Ramos (cell line): ENCODE measurements around the gene DLGAP4.

Experiments
- in situ Hi-C: fragments of 300-500 bp; cut with MboI; formaldehyde crosslinking; loops from one replicate; pipeline ENCODE4 v1.14.3; 2022; ENCODE audit warnings: low sequenced_read_pairs; ENCODE audit not compliant: unreplicated experiment

The DLGAP4 gene

DNA sequence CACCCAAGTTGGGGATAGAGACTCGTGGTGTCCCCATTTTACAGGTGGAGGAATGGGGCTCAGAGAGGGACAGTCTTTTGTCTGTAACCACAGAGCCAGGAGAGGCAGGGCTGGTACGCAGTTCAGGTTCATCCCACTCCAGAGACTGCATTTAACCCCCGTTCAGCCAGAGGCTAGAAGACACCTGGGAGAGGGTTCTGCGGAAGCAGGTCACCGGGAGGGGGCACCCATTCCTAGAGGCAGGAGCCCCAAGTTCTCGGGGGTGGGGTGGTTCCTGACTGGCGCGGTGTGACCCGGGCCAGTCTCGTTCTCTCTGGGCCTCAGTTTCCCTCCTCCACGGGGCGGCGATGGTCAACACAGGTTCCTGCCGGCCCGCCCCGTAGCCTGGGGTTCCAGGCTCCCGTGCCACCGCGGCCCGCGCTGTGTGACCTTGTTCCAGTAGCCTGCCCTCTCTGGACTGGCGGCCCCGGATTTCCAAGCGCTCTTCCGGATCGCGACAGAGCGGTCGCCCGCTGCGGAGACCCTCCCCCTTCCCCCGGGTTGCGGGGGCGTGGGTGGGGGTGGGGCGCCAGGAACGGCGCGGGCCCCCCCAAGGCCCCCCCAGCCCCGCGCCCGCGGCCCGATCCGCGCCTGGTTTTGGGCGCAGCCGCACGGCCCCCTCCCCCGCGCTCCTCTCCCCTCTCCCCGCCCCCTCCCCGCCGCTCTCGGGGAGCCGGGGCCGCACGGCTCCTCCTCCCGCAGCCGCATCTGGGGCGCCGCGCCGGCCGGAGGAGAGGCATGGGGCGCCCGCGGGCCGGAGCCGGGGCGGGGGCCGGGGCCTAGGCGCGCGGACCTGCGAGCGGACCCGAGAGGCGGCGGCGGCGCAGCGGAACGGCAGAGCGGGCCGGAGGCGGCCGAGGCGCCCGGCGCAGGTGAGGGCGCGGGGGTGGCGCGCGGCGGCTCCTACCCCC lies at the start of gene DLGAP4:
Gene DLGAP4 (plus strand): TSS at position 738 of the 950 bp plus-strand sequence. CDS start 125,379 bp downstream, outside the sequence.
- in situ Hi-C loops = no loop called here

- in situ Hi-C loops = no loop called here
Measured at GRCh38 chr20:36259177-36260061, 46.7 kb upstream of the DLGAP4 start.

DNA sequence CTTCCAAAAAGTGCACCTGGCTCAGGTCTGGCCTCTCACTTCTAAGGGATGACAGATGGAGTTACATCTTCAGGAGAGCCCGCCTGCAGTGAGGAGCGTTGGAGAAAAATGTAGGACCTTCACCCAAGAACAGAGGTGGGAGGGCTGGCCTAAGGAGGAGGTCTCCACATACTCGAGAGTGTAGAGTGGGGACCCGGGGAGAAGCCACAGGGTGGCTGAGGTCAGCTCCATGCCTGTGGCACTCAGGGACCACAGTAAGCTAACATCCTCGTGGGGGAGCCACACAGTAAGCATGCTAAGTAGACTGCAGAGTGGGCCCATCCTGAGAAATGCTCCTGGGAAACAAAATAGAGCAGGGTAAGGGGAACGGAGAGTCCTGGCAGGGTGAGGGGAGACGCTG lies 45.8 kb upstream of the DLGAP4 start:
- in situ Hi-C loops = no loop called here

DNA sequence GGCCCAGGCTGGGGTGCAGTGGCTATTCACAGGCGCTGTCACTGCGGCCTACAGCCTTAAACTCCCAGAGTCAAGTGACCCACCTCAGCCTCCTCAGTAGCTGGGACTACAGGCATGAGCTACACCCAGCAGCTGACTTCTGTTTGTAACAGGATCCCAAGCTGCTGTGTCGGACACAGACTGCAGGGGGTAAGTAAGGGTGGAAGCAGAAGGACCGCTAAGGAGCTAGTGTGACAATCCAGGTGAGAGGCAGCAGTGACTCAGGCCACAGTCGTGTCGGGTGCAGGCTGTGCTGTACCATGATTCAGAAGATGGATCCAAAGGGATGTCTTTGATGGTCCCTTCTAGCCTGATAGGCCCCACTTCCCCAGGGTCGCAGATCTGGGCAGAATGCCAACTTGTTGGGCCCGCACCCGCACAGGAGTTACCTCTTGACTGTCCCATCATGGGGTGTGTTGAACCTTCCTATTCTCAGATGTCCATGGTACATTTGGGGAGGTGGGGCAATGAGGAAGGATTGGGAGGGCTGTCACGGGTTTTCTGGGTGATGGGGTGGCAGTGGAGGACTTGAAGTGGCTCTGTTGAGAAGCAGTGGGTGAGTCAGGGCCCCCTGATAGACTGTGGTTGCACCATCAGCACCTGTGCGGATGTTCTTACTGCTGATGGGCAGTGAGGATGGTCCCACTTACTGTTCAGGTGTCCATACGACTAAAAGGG lies 44.6 kb upstream of the DLGAP4 start:
- in situ Hi-C loops = no loop called here

DNA sequence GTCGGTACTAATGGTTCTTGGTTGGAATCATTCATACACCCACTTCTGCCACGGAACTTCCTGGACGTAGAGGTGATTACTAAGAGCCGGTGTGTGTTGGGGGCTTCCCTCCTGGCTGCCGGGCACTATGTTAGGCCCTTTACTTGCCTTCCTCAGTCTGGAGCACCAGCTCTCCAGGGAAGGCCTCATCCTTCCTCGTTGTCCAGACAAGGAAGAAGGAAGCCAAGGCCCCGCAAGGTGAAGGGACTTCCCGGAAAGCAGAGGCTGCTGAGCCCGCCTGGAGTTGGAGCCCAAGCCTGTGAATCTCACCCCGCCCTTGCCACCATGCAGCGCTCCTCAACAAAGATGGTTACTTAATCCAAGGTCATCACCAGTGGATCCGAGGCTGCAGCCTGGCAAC lies 43.7 kb upstream of the DLGAP4 start:
- in situ Hi-C loops = no loop called here

DNA sequence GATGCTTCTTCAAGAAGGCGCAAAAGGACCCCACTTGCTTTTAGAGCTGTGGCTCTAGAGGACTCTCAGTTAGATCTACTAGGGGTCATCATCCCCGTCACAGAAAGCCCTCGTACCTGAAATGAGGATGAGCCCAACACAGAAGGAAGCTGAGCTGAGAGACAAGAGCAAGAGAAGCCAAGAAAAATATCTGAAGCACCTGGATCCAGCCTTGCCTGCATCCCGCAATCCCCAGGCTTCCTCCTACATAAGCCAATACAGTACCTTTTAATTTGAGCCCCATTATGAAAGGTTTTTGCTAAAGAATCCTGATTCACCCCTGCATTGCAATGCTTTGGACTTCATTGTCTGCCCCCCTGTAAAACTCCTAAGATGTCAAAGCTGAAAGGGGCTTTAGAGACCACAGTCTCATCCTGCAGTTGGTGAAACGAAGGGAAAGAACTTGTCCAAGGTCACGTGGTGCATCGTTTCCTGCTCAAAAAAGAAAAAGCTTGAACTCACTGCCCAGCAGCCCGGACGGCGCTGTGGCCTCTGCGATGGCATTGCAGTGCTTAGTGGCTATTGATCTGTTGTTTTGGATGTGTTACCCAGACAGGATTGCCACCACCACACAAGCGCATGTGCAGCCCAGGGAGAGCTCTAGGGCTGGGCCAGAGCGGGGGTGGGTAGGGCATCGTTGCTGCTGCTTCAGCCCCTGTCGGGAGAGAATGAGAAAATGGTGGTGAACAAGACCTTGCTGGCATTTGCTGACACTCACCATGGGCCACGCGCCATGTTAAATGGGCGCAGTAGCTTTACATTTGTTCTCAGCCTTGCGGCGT lies 41.5 kb upstream of the DLGAP4 start:
- in situ Hi-C loops = no loop called here

DNA sequence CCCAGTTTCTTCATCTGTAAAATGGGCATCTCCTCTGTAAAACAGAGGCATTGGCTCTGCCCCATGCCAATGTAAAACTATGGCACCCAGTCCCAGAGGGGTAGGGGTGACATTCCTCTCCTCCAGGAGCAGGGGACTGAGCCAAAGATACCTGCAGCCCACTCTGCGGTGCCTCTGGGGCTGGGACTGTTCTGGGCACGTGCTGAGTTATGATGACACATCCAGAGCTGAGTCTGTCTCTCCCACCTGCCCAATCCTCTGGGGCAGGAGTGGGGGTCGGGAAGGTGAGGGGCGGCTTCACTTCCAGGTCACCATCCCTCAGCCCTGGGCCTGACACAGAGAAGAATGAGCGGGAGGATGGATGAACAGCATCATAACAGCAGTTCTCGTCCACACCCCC lies 40.0 kb upstream of the DLGAP4 start:
- in situ Hi-C loops = no loop called here

GRCh38 chr20:36267605-36268381 lies 38.3 kb upstream of the DLGAP4 start:
- in situ Hi-C loops = no loop called here

DNA sequence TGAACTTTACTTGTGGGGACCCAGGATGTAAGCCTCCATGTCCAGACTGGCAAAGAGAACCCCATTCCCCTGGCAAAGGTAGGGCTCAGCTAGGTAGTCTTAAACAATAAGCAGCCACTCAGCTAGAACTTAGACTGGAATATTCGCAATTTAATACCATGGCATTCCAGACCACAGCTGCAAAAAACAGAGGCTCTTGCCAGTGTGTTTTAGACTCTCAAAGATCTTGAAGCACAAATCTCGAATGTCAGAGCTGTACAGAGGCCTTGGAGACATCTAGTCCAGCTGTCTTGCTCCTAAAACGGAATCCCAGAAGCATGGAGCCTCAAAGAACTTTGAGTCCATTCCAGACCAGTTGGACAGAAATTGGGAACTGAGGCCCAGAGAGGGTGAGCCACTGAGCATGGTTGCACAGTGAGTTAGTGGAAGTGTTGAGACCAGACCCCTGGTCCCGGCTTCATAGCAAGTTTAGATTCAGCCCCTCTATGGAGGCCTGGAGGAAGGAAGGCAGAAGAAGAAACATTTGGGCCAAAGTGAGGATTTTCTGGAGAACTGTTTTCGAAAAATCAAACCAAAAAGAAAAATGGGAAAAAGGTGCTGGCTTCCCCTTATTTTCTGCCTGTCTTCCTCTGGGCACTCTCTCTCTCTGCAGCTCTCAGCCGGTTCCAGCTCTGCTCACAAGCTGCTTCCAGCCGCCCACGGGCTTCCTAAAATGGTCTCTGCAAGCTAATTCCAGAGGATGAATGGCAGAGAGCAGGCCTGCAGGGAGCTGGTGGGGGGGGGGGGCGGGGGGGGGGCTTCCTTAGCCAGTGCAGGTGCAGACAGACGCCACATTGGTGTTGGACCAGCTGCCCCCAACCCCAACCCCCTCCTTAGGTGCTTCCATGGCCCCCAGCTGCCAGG lies 37.4 kb upstream of the DLGAP4 start:
- in situ Hi-C loops = no loop called here

DNA sequence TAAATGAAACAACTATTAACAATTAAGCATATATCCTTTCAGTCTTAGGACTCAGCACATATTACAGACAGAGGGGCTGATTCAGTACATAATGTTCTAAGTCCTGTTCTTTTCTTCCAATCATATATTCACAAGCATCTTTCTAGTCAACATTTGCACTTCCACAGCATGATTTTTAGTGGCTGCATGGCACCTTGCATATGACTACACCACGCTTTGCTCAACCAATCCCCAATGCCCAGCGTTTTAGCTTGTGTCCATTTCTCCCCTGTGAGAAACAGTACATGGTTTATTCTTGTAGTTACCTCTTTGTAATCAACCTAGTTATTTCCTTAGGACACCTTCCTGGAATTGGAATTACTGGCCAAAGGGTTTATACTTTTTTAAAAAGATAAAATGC lies 36.6 kb upstream of the DLGAP4 start:
- in situ Hi-C loops = no loop called here

DNA sequence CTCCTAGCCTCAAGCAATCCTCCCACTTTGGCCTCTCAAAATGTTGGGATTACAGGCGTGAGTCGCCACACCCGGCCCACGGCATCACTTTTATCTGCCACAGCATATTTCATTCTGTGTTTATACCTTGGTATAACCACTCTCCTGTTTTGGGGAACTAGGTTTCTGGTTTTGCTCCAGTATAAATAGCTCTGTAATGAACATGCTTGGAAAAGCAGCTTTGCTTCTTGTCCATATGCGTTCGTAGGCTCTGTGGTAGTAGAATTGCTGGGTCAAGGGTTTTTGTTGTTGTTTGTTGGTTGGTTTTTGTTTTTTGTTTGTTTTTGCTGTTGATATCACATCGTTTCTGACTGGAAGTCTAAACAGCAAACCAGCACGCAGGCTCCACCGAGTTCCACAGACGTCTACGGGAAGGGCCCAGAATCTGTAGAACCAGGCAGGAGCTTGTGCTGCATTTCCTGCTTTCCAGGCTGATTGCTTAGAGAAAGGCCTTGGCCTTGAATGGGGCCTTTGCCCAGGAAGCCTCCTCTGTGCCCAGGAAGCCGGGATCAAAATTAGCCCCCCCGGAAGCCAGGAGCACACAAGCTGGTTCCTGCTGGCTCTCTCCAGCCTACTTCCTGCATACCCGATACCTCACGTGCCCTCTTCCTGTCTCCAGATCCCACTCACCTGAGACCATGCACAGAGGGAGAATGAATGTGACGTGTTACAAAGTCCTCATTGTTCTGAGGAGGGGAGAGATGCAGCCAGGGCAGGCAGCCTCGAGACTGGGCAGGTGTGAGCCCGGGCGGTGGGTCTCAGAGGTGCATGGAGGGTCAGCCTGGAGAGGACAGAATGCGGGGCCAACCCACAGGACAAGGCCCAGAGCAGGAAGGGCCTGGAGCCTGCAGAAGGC lies 35.1 kb upstream of the DLGAP4 start:
- in situ Hi-C loops = no loop called here

- in situ Hi-C loops = no loop called here
Measured at GRCh38 chr20:36271639-36272546, 34.2 kb upstream of the DLGAP4 start.

DNA sequence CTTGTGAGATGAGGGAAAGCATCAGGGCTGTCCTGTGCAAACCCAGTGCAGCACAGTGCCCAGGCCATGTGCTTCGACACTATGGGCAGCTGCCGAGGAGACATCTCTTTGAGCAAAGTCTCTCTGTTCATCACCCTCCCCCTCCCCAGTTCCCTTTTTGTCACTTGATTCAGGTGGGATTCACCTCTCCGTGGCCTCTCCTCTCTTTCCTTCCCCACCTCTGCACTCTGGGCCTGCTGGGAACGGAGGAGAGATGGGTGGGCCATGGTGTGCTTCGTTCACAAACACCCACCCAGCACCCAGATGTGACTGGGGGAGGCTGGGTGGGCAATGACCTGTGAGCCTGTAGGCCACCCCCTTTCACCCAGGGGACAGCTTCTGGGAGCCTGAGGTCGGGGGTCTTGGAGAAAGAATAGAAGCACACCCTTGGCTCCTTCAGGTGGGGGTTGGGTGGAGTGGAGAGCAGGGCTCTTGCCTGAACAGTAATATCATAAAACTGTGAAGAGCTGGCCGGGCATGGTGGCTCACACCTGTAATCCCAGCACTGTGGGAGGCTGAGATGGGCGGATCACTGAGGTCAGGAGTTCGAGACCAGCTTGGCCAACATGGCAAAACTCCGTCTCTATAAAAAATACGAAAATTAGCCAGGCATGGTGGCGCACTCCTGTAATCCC lies 33.5 kb upstream of the DLGAP4 start:
- in situ Hi-C loops = no loop called here

DNA sequence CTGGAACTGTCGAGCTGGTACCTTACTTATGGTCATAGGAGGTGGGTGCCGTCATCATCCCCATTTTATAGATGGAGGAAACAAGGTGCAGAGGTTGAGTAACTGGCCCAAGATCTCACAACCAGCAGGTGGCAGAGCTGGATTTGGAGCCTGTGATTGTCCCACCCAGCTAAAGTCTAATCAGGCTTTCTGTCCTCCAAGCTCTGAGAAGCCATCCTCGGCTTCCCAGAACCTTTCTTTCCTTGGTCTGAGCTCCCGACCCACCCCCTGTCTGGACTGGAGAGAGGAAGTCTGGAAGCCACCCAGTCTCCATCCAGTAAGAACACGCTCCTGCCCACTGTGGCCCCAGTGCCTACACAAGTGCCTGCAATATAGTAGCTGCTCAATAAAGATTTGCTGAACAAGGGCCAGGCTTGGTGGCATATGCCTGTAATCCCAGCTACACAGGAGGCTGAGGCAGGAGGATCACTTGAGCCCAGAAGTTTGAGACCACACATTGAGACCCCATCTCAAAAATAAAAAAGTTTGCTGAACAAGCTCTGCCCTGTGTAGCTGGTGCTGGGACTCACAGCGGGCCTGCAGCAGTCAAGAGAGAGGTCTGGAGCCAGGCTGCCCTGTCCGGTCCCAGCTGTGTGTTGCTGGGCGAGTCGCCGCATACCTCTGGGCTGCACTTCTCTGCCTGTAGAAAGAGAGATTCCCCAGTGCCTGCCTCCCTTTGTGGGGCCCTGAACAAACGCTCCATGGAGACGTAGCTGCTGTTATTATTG lies 32.5 kb upstream of the DLGAP4 start:
- in situ Hi-C loops = no loop called here
